IMR-90 (cell line): Measurements from ENCODE around the gene PXMP2. TPM values are rescaled to one million over a fixed set of nuclear protein-coding genes. Genes with fewer than 3 reads are reported as not detected.

Experiments
- ATAC-seq: fragments of 200-7000 bp; cut with Tn5 transposase; 2 replicates; pipeline ENCODE4 v1.9.1; 2020; ENCODE audit warnings: low read depth, mild to moderate bottlenecking, moderate library complexity
- BruUV-seq: library from RNA; stranded (reverse); fragments of 400-500 nt; replicated peaks from 2 replicates; lab custom pipeline; 2021; lab: Mats Ljungman, UMichigan
- CTCF ChIA-PET: fragments of 300-600 bp; formaldehyde crosslinking; extraction: SDS; loops from one replicate; lab custom pipeline; 2021; ENCODE audit warnings: antibody characterized with exemption; lab: Yijun Ruan, JAX
- POLR2A ChIA-PET: fragments of 300-600 bp; sonication (Branson Sonifier 250); formaldehyde crosslinking; loops from one replicate; lab custom pipeline; 2022; ENCODE audit warnings: antibody characterized with exemption; ENCODE audit not compliant: unreplicated experiment; lab: Charles Lee
- DNase-seq: peaks from one replicate; pipeline ENCODE4 v3.0.0; 2013
- H2AFZ ChIP-seq: replicated peaks from 2 replicates; pipeline ENCODE3; 2013; ENCODE audit warnings: low read length, mild to moderate bottlenecking; ENCODE audit not compliant: poor library complexity
- H2AK5ac ChIP-seq: 2 replicates; pipeline ENCODE4 v1.6.1; 2013; ENCODE audit warnings: low read depth, low read length, inconsistent platforms
- H2AK9ac ChIP-seq: replicated peaks from 2 replicates; pipeline ENCODE3; 2013; ENCODE audit warnings: mild to moderate bottlenecking, low read depth, low read length, moderate library complexity; ENCODE audit not compliant: poor library complexity
- H2BK120ac ChIP-seq: 2 replicates; pipeline ENCODE4 v1.6.1; 2013; ENCODE audit warnings: low read depth, low read length, inconsistent platforms
- H2BK15ac ChIP-seq: 3 replicates; pipeline ENCODE4 v1.6.1; 2013; ENCODE audit warnings: low read depth, low read length, inconsistent platforms
- H2BK20ac ChIP-seq: 2 replicates; pipeline ENCODE4 v1.6.1; 2013; ENCODE audit warnings: low read depth, mild to moderate bottlenecking, inconsistent platforms, low read length, moderate library complexity
- H2BK5ac ChIP-seq: 2 replicates; pipeline ENCODE4 v1.6.1; 2013; ENCODE audit warnings: mild to moderate bottlenecking, low read depth, low read length, inconsistent platforms; ENCODE audit not compliant: poor library complexity, severe bottlenecking
- H3K14ac ChIP-seq: replicated peaks from 2 replicates; pipeline ENCODE4 v1.6.1; 2013; ENCODE audit warnings: low read depth, low read length, inconsistent platforms
- H3K18ac ChIP-seq: 2 replicates; pipeline ENCODE4 v1.6.1; 2013; ENCODE audit warnings: low read depth, low read length, control low read depth
- H3K23ac ChIP-seq: 2 replicates; pipeline ENCODE4 v1.6.1; 2013; ENCODE audit warnings: low read depth, low read length, inconsistent platforms
- H3K27ac ChIP-seq: 2 replicates; pipeline ENCODE4 v1.5.1; 2013; ENCODE audit warnings: mild to moderate bottlenecking, control low read depth, low read length; ENCODE audit not compliant: insufficient read depth
- H3K27me3 ChIP-seq: 2 replicates; pipeline ENCODE4 v1.6.1; 2013; ENCODE audit warnings: low read length; ENCODE audit not compliant: control insufficient read depth, insufficient read depth
- H3K36me3 ChIP-seq: 2 replicates; pipeline ENCODE4 v1.6.1; 2013; ENCODE audit warnings: low read length, mixed read lengths; ENCODE audit not compliant: control insufficient read depth, insufficient read depth
- H3K4ac ChIP-seq: 2 replicates; pipeline ENCODE4 v1.6.1; 2013; ENCODE audit warnings: low read depth, low read length, inconsistent platforms
- H3K4me1 ChIP-seq: 2 replicates; pipeline ENCODE4 v1.6.1; 2013; ENCODE audit warnings: low read length, mixed read lengths; ENCODE audit not compliant: control insufficient read depth, insufficient read depth
- H3K4me2 ChIP-seq: 2 replicates; pipeline ENCODE4 v1.6.1; 2013; ENCODE audit warnings: low read depth, mild to moderate bottlenecking, control low read depth, low read length, moderate library complexity
- H3K4me3 ChIP-seq: 2 replicates; pipeline ENCODE4 v1.5.1; 2013; ENCODE audit warnings: low read depth, mild to moderate bottlenecking, control low read depth, low read length, moderate library complexity; ENCODE audit not compliant: insufficient read depth
- H3K56ac ChIP-seq: 2 replicates; pipeline ENCODE4 v1.6.1; 2013; ENCODE audit warnings: low read length, inconsistent platforms; ENCODE audit not compliant: insufficient read depth; ENCODE audit errors: extremely low read depth
- H3K79me1 ChIP-seq, 2 experiments: 2 replicates each; pipeline ENCODE4 v1.6.1; 2013; ENCODE audit warnings: low read length in 2 of 2, inconsistent platforms in 1 of 2, low read depth in 1 of 2
- H3K9ac ChIP-seq: 2 replicates; pipeline ENCODE4 v1.6.1; 2013; ENCODE audit warnings: low read depth, low read length, control low read depth
- H3K9me1 ChIP-seq: 2 replicates; pipeline ENCODE4 v1.6.1; 2013; ENCODE audit warnings: low read length, inconsistent platforms; ENCODE audit not compliant: insufficient read depth
- H3K9me3 ChIP-seq: 2 replicates; pipeline ENCODE4 v1.6.1; 2013; ENCODE audit warnings: low read length; ENCODE audit not compliant: control insufficient read depth, insufficient read depth
- H4K20me1 ChIP-seq: 2 replicates; pipeline ENCODE4 v1.6.1; 2013; ENCODE audit warnings: low read length, inconsistent platforms; ENCODE audit not compliant: insufficient read depth
- H4K5ac ChIP-seq: 2 replicates; pipeline ENCODE4 v1.6.1; 2013; ENCODE audit warnings: mild to moderate bottlenecking, low read depth, low read length, control low read depth
- H4K8ac ChIP-seq, 2 experiments: 2 replicates each; pipeline ENCODE4 v1.6.1; 2013; ENCODE audit warnings: low read depth in 2 of 2, low read length in 2 of 2, control low read depth in 1 of 2, inconsistent platforms in 1 of 2
- H4K91ac ChIP-seq: 2 replicates; pipeline ENCODE4 v1.6.1; 2013; ENCODE audit warnings: low read depth, low read length, inconsistent platforms; ENCODE audit not compliant: insufficient read depth
- BHLHE40 ChIP-seq: fragments of 150-350 bp; IDR thresholded peaks from 2 replicates; pipeline ENCODE4 v1.6.1; 2016; ENCODE audit warnings: mild to moderate bottlenecking, low read depth, low read length
- CEBPB ChIP-seq: IDR thresholded peaks from 2 replicates; pipeline ENCODE4 v1.6.1; 2012; ENCODE audit warnings: low read depth, low read length, improper control_type of control experiment
- CHD1 ChIP-seq: IDR thresholded peaks from 2 replicates; pipeline ENCODE4 v1.6.1; 2012; ENCODE audit warnings: low read depth, low read length, improper control_type of control experiment
- CTCF ChIP-seq: conservative IDR thresholded peaks from 2 replicates; pipeline ENCODE4 v1.5.1; 2012; ENCODE audit warnings: mild to moderate bottlenecking, low read depth, low read length, improper control_type of control experiment
- FOS ChIP-seq: fragments of 150-350 bp; IDR thresholded peaks from 2 replicates; pipeline ENCODE4 v1.6.1; 2016; ENCODE audit warnings: low read depth, low read length
- MAFK ChIP-seq: IDR thresholded peaks from 2 replicates; pipeline ENCODE4 v1.6.1; 2012; ENCODE audit warnings: low read depth, low read length, improper control_type of control experiment
- MAZ ChIP-seq: IDR thresholded peaks from 2 replicates; pipeline ENCODE4 v1.6.1; 2012; ENCODE audit warnings: low read depth, mild to moderate bottlenecking, low read length, improper control_type of control experiment, moderate library complexity, borderline replicate concordance
- MXI1 ChIP-seq: IDR thresholded peaks from 2 replicates; pipeline ENCODE4 v1.6.1; 2012; ENCODE audit warnings: low read depth, mild to moderate bottlenecking, low read length, moderate library complexity, borderline replicate concordance
- NFE2L2 ChIP-seq: fragments of 150-350 bp; IDR thresholded peaks from 2 replicates; pipeline ENCODE4 v1.6.1; 2016; ENCODE audit warnings: low read depth, mild to moderate bottlenecking, low read length
- POLR2A ChIP-seq: IDR thresholded peaks from 2 replicates; pipeline ENCODE4 v1.6.1; 2012; ENCODE audit warnings: mild to moderate bottlenecking, low read depth, low read length
- RAD21 ChIP-seq: IDR thresholded peaks from 2 replicates; pipeline ENCODE4 v1.6.1; 2012; ENCODE audit warnings: low read length, improper control_type of control experiment
- RCOR1 ChIP-seq: IDR thresholded peaks from 2 replicates; pipeline ENCODE4 v1.6.1; 2012; ENCODE audit warnings: mild to moderate bottlenecking, low read length, improper control_type of control experiment; ENCODE audit not compliant: insufficient replicate concordance
- RFX5 ChIP-seq: IDR thresholded peaks from 2 replicates; pipeline ENCODE4 v1.8.0; 2012; ENCODE audit warnings: low read depth, mild to moderate bottlenecking, low read length, moderate library complexity
- WGBS, 2 experiments: methylation state at CpG; one replicate each; pipeline versions ENCODE4 v1.1.5 to v1.1.7; 2013; ENCODE audit warnings: missing lambda C conversion rate in 2 of 2; ENCODE audit not compliant: insufficient read length in 1 of 2; ENCODE audit errors: extremely low coverage in 2 of 2; 5-methylcytosine and 5-hydroxymethylcytosine counted together
- dilution Hi-C: fragments of 300-500 bp; cut with HindIII; formaldehyde crosslinking; loops from one replicate; pipeline ENCODE4 v1.14.3; 2018; ENCODE audit warnings: low sequenced_read_pairs; ENCODE audit not compliant: unreplicated experiment
- in situ Hi-C: fragments of 300-500 bp; cut with MboI; formaldehyde crosslinking; loops from 3 replicates; pipeline ENCODE4 v1.14.3; 2019; ENCODE audit warnings: low sequenced_read_pairs, inconsistent platforms, mixed read lengths
- intact Hi-C: fragments of 100-400 bp; cut with micrococcal nuclease; formaldehyde crosslinking; loops from 2 replicates; pipeline ENCODE4 v1.10.0; 2022
- polyA plus RNA-seq, 3 experiments: library from polyadenylated mRNA; depleted of rRNA; stranded (reverse); fragments of >200 nt; gene quantifications; 2 replicates each; pipeline ENCODE4 v1.2.3, GENCODE V29; 2012; ENCODE audit warnings: low replicate concordance in 1 of 3
- total RNA-seq: library from RNA; depleted of rRNA; stranded (reverse); fragments of >200 nt; gene quantifications from 2 replicates; pipeline ENCODE4 v1.2.3, GENCODE V29; 2012
- TF ChIP-seq, protein P1 (sequence below): fragments of 150-350 bp; IDR thresholded peaks from 2 replicates; pipeline ENCODE4 v1.6.1; 2017; ENCODE audit warnings: mild to moderate bottlenecking, antibody characterized with exemption, low read length, low read depth
- TF ChIP-seq, protein P2 (sequence below): fragments of 150-350 bp; IDR thresholded peaks from 2 replicates; pipeline ENCODE4 v1.6.1; 2016; ENCODE audit warnings: low read depth, mild to moderate bottlenecking, low read length, moderate library complexity, borderline replicate concordance

PXMP2 gene
- total and polyA plus RNA-seq, 2 of the 4 experiments (the other 2 are of a cell fraction) = 10.9 to 20.1 TPM

- dilution Hi-C loops = no loop called here
- CTCF ChIA-PET = no interaction called here
- peak; percentile 23 for DNase-seq
- TF ChIP-seq RFX5 = no peak
- TF ChIP-seq RAD21 = no peak
- TF ChIP-seq NFE2L2 = no peak
- no peak for TF ChIP-seq RCOR1
- TF ChIP-seq MAFK = no peak
- no peak for TF ChIP-seq BHLHE40
- no peak for TF ChIP-seq CEBPB
- TF ChIP-seq, protein P1, sequence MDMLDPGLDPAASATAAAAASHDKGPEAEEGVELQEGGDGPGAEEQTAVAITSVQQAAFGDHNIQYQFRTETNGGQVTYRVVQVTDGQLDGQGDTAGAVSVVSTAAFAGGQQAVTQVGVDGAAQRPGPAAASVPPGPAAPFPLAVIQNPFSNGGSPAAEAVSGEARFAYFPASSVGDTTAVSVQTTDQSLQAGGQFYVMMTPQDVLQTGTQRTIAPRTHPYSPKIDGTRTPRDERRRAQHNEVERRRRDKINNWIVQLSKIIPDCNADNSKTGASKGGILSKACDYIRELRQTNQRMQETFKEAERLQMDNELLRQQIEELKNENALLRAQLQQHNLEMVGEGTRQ = no peak
- TF ChIP-seq CTCF = no peak
- TF ChIP-seq, protein P2, sequence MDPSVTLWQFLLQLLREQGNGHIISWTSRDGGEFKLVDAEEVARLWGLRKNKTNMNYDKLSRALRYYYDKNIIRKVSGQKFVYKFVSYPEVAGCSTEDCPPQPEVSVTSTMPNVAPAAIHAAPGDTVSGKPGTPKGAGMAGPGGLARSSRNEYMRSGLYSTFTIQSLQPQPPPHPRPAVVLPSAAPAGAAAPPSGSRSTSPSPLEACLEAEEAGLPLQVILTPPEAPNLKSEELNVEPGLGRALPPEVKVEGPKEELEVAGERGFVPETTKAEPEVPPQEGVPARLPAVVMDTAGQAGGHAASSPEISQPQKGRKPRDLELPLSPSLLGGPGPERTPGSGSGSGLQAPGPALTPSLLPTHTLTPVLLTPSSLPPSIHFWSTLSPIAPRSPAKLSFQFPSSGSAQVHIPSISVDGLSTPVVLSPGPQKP = no peak
- TF ChIP-seq MXI1 = no peak
- no peak for TF ChIP-seq FOS
- no peak for TF ChIP-seq CHD1
- no peak for TF ChIP-seq MAZ
- no peak for TF ChIP-seq POLR2A
These were observed 23.9 kb downstream of the PXMP2 start for GRCh38 chr12:132711080-132711843.

More at GRCh38 chr12:132711080-132711843, 23.9 kb downstream of the PXMP2 start:
- Histone ChIP-seq H3K27me3 (no peaks in the 10 kb centered on the region), H2AK9ac (peak overlapping the region; percentile 86), H2AFZ (peak overlapping the region; percentile 96), H2BK20ac (no peak overlapping the region), H2BK15ac (no peak overlapping the region), H3K18ac (no peak overlapping the region), H4K91ac (no peak overlapping the region), H4K5ac (peak overlapping the region; percentile 63; the same call in 1 of the 2 replicates), H2AK5ac (peak overlapping the region; percentile 64; the same call in 1 of the 2 replicates), H2BK120ac (no peak overlapping the region), H3K14ac (peak overlapping the region; percentile 72), H4K8ac (peak overlapping the region; percentile 34 to 90; a peak in 2 of 4 replicates), H4K20me1 (peaks cover 11% of the 10 kb centered on the region), H3K36me3 (peaks cover 9% of the 10 kb centered on the region), H3K4me1 (0 out of 2 replicates have a peak, but pooled peaks cover 2% of the 10 kb centered on the region), H3K79me1 (peaks cover 18 to 50% of the 10 kb centered on the region in 2 experiments), H3K4ac (peak overlapping the region; percentile 54; the same call in 1 of the 2 replicates), H3K23ac (0 out of 2 replicates have a peak overlapping the region, but pooled peaks have one; percentile 72), H3K9me1 (no peaks in the 10 kb centered on the region; the same call in 1 of the 2 replicates), H3K4me2 (peak overlapping the region; percentile 92), H3K9me3 (no peaks in the 10 kb centered on the region), H2BK5ac (no peak overlapping the region), H3K4me3 (peak overlapping the region; percentile 92), H3K56ac (no peak overlapping the region), H3K9ac (peak overlapping the region; percentile 93), H3K27ac (peak overlapping the region; percentile 73)
- intact Hi-C loops = no loop called here
- peak; percentile 43 for ATAC-seq
- POLR2A ChIA-PET = no interaction called here
- 0% methylated on average over 11 of the region's 59 CpGs; no CpG with 5 or more reads in 1 of the 2 experiments for WGBS, 2 experiments
- in situ Hi-C loops = no loop called here
- BruUV-seq = no TSS peak
